GF-D8 (cell line): ENCODE measurements around the gene TMED6.
A peak's percentile ranks its signal among the peaks of the same experiment; 100 is the strongest.

ENCODE experiments used
- DNase-seq: peaks from one replicate; lab custom pipeline; 2025; lab: John Stamatoyannopoulos, UW

The TMED6 gene

DNA sequence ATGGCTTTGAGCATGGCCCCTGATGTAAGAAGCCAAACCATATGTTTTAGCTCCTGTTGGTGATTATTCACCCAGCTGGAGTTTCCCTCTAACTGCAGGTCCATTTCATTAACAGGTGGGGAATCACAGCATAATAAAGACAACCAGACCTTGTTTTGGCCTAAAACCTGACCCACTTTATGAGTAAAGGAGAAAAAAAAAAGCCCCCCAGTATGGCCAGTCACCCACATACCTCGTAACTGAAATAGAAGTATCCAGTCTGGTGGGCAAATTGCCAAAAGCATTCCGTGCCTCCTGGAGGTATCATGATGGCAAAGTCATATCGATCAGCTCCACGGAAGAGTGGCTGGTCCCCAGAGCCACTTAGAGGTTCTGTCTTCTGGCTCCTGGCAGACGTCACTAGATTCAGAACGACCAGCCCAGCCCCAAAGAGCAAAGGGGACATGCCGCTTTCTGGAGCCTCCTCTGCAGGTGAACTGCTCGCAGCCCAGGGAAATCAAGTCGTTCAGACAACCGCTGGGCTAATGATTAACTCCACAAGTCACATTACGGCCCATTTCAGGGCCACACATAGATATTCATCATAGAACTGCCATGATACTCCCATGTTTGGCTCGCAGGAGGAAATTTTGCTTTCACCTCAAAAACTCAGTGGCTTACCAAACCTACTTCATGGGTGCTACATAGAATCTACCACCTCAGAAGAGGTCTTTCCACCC is at the start of gene TMED6:
TSS of gene TMED6 (minus strand) at position 478 of the 719 bp plus-strand sequence. CDS start at position 445, 33 bp downstream.
- no peak for DNase-seq

DNA sequence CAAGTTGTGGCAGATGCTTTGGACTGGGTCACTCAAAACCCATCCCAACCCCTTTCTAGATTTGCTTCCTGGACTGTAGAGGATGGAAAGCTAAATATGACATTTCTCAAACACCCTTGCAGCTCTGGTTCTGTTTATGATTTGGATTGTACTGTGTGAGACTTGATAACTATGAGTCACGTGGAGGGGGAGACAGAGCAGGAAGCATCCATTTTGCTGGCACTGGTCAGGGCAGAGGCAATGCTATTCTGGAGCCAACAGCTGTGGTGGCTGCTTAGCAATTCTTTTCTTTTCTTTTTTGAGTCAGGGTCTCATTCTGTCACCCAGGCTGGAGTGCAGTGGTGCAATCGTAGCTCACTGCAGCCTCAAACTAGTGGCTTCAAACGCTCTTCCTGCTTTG is 47.8 kb upstream of the TMED6 start:
- DNase-seq: no peak

DNA sequence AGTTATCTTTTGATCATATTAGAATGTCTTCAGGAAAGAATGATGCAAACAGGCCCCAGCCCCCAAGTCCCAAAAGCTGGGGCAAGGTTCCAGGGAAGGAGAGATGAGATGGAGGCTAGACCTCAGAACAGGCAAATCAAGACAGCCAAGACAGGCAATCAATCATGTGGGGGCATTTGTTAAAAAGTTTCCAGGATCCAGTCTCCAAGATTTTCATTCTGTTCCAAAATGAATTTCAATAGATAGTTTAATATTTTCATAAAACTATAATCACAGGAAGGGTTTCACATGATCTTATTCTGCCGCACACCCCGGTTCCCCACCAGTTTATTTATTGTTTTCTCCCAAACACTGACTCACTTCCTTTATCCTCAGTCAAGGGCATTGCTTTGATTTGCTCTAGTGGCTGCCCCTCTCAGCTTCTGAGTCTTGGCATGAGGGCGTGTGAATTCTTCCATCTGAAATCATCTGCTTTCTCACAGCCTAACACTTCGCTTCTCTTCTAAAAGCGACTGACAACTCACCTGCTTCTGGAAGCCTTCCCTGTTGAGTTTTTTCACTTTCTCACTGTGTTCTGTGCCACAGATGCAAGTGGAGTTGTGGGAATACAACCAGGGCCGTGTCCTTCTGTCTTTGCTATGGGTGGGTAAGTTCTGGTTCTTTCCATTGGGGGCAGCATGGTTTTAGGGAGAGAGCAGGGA is 46.4 kb upstream of the TMED6 start:
- DNase-seq: no peak

DNA sequence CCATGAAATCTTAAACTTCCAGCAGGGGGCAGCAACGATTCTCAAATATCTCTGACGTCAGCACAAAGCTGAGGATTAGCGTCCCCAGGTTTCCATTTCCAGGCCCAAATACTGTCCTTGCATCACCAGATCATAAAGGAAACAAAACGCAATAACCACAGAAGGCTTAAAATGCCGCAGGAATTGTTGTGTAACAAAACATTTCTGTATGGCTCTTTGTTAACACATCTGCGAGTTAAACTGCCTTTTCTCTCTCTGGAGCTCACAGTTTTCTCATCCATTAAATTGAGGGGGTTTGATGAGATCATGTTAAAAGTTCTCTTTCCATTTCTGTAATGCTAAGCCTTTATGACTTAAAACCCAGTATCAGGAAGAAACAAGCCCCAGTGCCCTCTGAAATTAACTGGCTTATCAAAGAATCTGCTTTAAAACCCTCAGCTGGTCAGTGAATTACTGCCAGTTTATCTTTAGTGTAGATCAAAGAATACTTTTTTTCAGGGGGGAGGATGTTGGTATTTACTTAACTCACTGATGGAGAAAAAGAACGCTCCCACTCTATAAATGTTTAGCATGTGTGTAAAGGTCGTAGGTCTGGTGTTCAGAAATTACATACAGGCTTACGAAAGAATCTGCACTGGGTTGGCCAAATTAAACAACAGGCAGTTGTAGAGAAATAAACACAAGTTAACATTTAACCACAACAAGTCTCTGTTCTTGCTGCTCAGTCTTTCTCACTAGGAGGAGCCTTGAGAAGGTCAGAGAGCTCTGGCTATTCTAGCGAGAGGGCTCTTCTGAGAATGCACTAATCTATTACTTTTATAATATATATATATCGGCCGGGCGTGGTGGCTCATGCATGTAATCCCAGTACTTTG is 44.8 kb upstream of the TMED6 start:
- DNase-seq: peak; percentile 96

DNA sequence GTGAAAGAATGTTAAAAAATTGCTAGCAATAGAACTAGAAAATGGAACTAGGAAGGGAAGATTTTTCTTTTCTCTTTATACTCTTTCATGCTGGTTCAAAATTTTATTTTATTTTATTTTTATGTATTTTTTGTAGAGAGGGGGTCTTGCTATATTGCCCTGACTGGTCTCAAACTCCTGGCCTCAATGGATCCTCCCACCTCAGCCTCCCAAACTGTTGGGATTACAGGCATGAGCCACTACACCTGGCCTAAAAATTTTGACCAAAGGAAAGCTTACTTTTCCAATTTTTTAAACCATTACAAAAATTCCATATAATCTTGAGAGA is 44.2 kb upstream of the TMED6 start:
- DNase-seq: no peak

DNA sequence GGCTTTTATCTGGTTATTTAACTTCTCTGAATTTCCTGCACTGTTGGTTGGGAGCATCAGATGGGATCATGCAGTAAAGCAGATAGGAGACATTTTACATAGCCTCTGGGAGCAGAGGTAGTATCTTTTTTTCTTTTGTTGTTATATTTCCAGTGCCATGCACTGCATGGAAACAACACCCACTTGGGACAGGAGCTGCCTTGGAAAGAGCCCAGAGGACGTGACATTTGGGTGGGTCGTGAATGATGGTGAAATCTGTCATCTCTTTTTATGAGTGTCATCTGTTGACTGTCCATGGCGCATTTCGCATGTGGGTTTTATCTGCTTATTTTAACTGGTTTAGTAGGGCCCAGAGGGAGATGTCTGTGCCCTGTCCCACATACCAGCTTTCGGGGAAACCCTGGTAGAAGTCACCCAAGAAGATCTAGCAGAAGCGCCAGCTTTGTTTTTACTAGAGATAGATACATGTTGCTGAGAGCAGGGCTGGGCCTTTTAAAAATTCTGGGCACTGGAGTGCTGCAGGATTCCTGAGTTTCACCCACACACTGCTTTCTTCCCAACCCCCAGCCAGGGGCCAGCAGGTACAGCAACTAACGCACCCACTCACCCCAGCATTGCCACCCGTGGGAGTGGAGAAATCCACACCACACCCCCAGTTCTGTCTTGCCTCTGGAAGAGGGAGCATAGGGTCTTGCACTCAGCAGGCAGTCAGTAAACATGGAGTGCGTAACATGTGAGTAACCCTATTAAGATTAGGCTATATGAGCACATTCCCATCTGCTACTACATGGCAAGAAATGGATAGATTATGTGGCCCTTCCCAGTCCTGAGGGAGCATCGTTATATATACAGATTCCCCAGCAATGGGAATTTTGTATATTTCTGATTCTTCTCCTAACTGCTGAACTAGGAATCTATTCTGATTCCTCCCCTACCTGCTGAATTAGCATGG is 42.6 kb upstream of the TMED6 start:
- DNase-seq: no peak

DNA sequence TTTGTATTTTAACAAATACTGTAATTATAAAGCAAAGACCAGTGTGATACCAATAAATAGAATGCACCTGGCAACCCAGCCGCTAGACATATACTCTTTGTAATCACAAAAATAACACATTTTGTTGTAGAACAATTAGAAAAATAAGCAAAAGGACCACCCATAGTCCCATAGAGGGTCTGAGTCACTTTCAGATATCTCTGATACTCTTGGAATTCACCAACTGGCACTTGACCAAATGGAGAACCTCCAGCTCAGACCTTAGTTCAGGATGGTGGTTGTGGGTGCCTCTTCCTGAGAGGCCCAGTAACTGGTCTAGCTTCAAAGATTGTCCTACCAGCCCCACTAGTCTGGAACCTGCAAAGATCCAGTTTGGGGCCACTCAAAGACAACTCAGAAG is 35.0 kb upstream of the TMED6 start:
- no peak for DNase-seq

DNA sequence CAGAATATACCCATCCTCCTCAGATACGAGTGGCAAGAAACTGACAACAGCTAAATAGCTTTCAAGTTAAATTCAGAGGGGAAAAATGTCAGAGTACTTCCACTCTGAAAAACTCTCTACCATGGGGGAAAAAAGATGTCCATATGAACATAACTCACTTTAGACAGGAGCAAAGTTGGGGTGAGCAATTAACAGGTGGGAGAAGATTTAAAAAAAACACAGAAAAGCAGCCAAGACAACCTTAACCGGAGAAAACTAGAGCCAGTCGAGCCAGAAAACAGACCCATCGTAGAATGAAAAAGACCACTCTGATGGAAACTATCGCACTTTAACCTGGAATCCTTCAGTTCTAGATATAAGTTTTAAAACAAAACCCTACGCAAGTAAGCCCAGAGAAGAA is 33.4 kb upstream of the TMED6 start:
- DNase-seq: no peak

DNA sequence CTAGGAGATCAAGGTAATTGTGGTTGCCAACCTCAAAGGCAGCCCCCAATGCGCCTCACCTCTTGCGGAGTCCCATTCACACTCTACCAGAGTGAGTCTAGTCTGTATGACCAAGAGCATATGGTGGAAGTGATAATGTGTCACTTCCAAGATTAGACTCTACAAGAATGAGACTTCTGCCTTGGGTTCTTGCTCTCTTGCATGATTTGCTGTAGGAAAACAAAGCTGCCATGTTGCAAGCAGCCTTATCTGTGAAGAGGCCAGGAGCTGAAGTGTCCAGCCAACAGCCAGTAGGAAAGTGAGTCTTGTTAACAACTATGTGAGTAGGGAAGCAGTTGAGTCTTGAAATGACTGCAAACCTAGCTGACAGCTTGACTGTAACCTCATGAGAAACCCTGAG is 30.8 kb upstream of the TMED6 start:
- DNase-seq: no peak

DNA sequence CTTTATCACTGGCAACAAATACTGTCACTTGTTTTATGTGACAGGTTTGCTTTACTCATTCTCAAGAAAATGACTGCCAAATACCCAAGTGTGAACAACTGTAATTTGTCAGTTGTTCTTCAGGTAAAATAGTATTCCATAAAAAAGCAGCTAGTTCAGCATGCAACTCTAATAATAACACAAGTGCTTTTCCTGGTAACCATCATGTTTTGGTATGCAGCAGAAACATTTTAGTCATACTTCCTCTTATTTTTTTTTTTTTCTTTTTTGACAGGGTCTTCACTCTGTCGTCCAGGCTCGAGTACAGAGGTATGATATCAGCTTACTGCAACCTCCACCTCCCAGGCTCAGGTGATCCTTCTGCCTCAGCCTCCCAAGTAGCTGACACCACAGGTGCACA is 29.6 kb upstream of the TMED6 start:
- no peak for DNase-seq

DNA sequence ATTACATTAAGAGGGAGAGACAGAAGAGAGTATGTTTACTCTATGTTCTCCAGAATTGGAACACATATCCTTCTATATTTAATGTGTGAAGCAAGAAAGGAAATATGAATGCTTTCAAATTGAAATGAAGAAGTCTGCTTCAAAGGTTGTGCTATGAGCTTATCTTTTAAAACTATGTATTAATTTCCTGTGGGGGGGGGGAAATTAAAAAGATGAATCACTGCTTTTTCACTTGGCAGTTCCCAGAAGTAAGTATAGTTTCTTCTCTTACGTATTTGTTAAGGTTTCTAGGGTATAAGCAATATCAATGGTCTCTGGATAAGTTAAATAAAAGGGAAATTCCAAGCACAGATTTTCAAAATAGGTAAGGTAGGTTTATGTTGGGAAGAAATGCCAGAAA is 27.2 kb upstream of the TMED6 start:
- DNase-seq: no peak

DNA sequence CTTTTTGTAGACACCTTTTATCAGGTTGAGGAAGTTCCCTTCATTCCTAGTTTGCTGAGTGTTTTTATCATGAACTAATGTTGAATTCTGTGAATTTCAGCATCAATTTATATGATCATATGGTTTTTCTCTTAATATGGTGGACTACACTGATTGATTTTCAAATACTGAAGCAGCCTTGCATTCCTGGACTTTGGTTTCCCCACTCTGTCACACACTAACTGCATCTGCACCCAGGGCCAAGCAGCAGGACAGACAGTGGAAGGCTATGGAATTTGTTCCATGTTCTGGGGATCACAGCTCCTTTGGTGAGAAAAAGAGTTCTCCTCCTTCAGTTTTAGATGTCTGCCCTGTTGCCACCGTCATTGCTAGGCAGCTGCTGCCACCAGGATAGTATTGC is 26.4 kb upstream of the TMED6 start:
- DNase-seq: no peak

DNA sequence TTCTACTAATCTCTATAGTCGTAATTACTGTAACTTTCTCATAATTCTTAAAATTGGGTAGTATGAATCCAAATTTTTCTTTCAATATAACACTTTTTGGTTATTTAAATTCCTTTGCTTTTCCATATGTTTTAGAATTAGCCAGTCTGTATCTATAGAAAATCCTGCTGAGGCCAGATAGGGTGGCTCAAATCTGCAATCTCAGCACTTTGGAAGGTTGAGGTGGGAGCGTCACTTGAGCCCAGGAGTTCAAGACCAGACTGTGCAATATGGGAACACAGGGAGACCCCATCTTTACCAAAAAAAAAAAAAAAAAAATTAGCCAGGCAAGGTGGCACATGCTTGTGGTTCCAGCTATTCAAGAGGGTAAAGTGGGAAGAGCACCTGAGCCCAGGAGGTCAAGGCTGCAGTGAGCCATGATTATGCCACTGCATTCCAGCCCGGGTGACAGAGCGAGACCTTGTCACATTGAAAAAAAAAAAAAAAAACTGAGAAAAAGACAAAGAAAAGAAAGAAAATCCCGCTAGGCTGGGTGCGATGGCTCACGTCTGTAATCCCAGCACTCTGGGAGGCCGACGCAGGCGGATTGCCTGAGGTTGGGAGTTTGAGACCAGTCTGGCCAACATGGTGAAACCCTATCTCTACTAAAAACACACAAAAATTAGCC is 24.9 kb upstream of the TMED6 start:
- no peak for DNase-seq

DNA sequence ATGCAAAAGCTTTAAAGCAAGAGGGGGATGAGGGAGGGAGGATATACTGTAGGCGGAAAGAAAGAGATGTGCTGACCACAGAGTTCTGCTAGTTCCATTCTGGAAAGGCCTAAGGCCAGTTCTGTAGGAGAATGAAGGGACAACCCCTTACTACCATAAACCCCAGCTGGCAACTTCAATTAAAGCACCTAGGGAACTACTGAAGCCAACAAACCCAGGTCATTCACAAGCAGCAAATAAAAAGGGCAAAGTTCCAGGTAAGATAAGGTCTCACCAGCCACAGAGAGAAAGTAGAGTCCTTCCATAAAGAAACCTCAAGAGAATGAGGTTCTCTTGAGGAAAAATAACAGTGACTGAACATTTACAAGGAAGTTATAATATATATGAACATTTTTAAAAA is 21.4 kb upstream of the TMED6 start:
- DNase-seq: no peak

DNA sequence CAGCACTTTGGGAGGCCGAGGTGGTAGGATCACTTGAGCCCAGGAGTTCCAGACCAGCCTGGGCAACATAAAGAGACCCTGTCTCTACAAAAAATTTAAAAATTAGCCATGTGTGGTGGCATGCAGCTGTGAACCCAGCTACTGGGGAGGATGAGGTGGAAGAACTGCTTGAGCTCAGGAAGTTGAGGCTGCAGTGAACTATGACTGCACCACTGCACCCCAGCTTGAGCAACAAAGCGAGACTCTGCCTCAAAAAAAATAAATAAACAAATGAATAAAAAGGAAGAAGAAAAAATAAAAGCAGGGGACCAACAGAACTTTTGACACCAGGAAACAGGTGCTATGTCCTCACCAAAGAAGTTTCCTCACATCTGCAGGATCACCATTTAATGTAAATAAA is 20.0 kb upstream of the TMED6 start:
- no peak for DNase-seq

DNA sequence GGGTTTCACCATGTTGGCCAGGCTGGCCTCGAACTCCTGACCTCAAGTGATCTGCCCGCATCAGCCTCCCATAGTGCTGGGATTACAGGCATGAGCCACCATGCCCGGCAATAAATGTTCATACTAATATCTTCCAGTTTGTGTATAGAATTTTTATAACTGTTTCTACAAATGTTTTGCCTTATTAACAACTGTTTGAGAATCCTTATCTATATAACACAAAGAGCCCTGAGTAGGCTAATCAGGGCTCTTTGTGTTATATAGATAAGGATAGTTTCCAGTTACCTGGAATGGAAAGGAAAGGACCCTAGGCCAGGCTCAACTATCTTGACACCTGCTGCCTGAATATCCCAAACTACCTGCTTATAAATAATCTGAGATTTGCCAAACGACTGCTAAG is 17.3 kb upstream of the TMED6 start:
- no peak for DNase-seq

DNA sequence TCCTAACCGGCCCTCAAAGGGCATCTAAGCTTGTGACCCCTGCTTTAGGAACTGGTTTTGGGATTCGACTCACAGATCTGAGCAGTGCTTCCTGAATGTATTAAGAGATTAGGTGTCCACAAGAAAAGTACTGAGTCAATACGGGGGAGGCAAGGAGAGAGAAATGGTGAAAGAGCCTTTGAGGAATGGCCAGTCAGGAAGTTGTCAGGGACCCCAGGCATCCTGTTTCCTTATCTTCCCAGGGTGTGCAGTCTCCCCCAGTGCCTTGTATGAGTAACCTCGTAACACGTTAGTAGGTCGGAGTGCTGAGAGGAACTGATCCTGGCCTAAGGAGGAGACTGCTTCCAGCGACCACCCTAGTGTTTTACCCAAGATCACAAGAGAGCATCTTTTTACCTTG is 16.4 kb upstream of the TMED6 start:
- DNase-seq: no peak

DNA sequence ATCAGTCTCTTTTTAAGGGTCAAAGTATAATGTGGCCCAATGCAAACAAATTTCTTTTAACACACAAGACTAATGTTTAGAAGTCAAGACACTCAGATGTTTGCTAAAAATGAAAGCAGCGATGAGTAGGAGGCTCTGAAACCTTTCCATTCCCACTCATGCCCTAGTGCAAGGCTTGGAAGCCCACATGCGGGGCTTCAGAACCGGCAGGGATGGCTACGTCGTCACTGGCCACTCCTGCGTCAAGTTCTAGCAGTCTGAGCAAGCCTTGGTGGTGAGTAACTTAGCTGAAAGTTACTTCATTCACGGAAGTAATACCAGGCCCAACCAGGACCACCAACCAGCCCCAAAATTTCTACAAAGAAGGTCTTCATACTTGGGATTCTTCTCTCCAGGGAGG is 14.8 kb upstream of the TMED6 start:
- DNase-seq: no peak

DNA sequence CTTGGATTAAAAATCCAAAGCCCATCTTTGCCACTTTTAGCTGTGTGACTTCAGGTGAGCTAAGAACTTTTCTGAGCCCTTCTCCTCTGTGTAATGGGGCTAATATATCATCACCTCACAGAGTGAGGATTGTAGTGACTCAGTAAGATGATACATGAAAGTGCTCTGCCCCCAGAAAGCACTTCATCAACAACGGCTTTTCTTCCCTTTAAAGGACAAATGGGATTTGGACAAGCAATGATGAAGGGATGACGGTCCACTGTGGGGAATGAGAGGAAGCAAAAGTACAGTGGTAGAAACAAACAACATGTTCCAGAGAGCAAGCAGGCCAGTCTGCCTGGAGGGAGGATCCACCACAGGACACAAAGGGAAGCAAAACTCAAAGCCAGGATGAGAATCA is 14.3 kb upstream of the TMED6 start:
- no peak for DNase-seq

DNA sequence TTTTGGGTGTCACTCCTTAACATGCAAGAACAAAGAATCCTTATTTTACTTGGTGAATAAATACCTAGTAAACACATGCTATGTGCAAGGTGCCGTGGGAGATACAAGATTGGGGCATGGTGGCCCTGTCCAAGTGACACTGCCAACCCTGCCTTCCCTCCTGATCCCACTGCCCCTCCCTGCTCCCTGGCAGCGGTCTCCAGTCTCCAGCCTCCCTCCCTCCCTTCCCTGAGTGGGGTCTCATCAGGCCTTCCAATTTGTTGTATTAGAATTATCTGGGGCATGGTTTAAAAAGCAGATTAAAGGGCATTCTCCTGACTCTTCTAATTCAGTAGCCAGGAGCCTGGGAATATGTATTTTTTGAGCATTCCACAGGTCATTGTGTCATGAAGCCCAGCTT is 12.5 kb upstream of the TMED6 start:
- DNase-seq: no peak

DNA sequence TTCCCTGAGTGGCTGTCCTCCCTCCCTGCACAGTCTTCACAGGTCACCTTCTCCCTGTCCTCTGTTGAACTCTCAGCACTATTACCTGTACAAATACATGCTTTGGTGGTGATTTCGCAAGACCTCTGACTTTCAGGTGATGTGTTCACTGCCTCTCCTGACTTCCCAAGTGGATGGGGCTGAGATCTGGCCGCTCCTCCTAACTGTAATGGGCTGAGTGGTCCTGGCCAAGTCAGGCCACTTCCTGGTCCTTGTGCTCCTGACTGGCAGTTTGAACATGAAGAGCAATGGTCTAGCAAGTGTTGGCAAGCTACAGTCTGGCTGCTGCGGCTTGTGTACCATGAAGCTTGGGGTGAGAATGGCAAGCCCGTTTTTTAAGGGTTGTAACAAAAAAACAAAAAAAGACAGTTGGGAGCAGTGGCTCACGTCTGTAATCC is 11.7 kb upstream of the TMED6 start:
- no peak for DNase-seq
